Liver (tissue), 2 donors: Measurements from ENCODE around the gene PIAS4.

ENCODE experiments used
- YY1 ChIP-seq: IDR thresholded peaks from 2 replicates; pipeline ENCODE4 v1.6.1; 2016; ENCODE audit warnings: antibody characterized with exemption, mild to moderate bottlenecking
- TF ChIP-seq, protein P1 (sequence below): fragments of 150-350 bp; IDR thresholded peaks from 2 replicates; pipeline ENCODE4 v1.5.1; 2017; ENCODE audit warnings: improper control_type of control experiment, low read depth, low read length; ENCODE audit not compliant: missing input control
- donor health status: healthy.

DNA sequence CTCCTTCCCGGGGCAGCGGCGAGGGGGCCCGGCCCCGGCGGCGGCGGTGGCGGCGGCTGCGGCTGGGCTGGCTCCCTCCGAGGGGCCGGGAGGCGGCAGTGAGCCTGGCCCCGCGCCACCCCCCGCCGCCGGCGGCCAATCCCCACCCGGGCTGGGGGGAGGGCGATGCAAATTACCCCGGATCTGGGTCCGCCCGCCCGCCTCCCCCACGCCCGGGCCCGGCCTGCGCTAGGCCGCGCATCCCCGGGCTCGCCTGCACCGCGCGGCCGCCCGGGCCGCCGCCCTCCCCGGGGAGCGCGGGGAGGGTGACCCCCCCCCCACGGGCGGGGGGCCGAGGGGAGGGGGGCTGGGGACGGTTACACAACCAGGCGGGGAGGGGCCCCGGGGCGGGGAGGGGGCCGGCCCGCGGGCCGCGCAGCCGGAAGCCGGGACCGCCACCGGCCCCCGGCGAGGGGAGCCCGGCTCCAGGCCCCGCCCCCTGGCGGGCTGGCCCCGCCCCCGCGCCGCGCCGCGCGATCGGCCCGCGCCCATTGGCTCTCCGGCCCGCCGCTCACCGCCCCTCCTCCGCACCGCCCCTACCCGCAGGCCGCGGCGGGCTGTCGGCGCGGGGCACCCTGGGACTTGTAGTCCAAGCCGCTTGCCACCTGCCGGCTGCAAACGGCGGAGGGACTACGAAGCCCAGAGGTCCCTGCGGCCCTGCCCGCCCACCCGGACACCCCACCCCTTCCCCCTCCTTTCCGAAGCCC is 58.1 kb downstream of the PIAS4 start:
- TF ChIP-seq YY1, result no peak
- TF ChIP-seq, protein P1, sequence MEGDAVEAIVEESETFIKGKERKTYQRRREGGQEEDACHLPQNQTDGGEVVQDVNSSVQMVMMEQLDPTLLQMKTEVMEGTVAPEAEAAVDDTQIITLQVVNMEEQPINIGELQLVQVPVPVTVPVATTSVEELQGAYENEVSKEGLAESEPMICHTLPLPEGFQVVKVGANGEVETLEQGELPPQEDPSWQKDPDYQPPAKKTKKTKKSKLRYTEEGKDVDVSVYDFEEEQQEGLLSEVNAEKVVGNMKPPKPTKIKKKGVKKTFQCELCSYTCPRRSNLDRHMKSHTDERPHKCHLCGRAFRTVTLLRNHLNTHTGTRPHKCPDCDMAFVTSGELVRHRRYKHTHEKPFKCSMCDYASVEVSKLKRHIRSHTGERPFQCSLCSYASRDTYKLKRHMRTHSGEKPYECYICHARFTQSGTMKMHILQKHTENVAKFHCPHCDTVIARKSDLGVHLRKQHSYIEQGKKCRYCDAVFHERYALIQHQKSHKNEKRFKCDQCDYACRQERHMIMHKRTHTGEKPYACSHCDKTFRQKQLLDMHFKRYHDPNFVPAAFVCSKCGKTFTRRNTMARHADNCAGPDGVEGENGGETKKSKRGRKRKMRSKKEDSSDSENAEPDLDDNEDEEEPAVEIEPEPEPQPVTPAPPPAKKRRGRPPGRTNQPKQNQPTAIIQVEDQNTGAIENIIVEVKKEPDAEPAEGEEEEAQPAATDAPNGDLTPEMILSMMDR, result no peak
